Pons (tissue), 1 donor: Measurements from ENCODE around the gene ZGLP1.

Source experiments
- DNase-seq: peaks from one replicate; pipeline ENCODE4 v3.0.0-alpha.2; 2016; ENCODE audit warnings: low spot score

Gene ZGLP1

GRCh38 chr19:10277795-10278589 is 31.6 kb downstream of the ZGLP1 start:
- no peak for DNase-seq

- DNase-seq = no peak
Observed at GRCh38 chr19:10274589-10274988, 35.0 kb downstream of the ZGLP1 start.

- peak; percentile 30 for DNase-seq
Observed at GRCh38 chr19:10271543-10272086, 38.0 kb downstream of the ZGLP1 start.

GRCh38 chr19:10270616-10271394 is 38.8 kb downstream of the ZGLP1 start, which contains the start of gene ICAM1:
ICAM1 (plus strand) TSS chr19:10271120; CDS start chr19:10271160, 40 bp downstream.
- DNase-seq = peak; percentile 35

GRCh38 chr19:10270180-10270615 is 39.4 kb downstream of the ZGLP1 start:
- DNase-seq = peak; percentile 39

GRCh38 chr19:10269333-10270179 is 40.1 kb downstream of the ZGLP1 start:
- peak; percentile 56 for DNase-seq

GRCh38 chr19:10268071-10268470 is 41.5 kb downstream of the ZGLP1 start:
- DNase-seq = no peak

- no peak for DNase-seq
Observed at GRCh38 chr19:10266706-10267105, 42.9 kb downstream of the ZGLP1 start.

GRCh38 chr19:10262771-10263170 is 46.8 kb downstream of the ZGLP1 start:
- no peak for DNase-seq

- no peak for DNase-seq
Observed at GRCh38 chr19:10260141-10260584, 49.5 kb downstream of the ZGLP1 start.

GRCh38 chr19:10259162-10259905 is 50.3 kb downstream of the ZGLP1 start:
- peak; percentile 69 for DNase-seq

- DNase-seq = no peak
Observed at GRCh38 chr19:10258080-10258710, 51.4 kb downstream of the ZGLP1 start.

- DNase-seq = no peak
Observed at GRCh38 chr19:10256970-10257615, 52.5 kb downstream of the ZGLP1 start.

GRCh38 chr19:10256551-10256950 is 53.1 kb downstream of the ZGLP1 start:
- no peak for DNase-seq

GRCh38 chr19:10255358-10255757 is 54.3 kb downstream of the ZGLP1 start:
- DNase-seq = no peak
